Activated CD4-positive, alpha-beta T cell treated with anti-CD3 and anti-CD28 coated beads, Interleukin-2, amount 10 ng/mL, durations not matched to agents 7 days and 5 days (primary cell): Measurements from ENCODE around the gene PRX. TPM values are rescaled to one million over a fixed set of nuclear protein-coding genes. Genes with fewer than 3 reads are reported as not detected.

ENCODE experiments used
- CTCF ChIA-PET: fragments of 350-600 bp; sonication (Branson Sonifier 250); formaldehyde crosslinking; loops from one replicate; lab custom pipeline; 2021; ENCODE audit warnings: antibody characterized with exemption; lab: Charles Lee
- POLR2A ChIA-PET: fragments of 350-600 bp; sonication (Branson Sonifier 250); formaldehyde crosslinking; loops from one replicate; lab custom pipeline; 2021; ENCODE audit warnings: antibody characterized with exemption; lab: Charles Lee
- DNase-seq: peaks from one replicate; pipeline ENCODE4 v3.0.0-alpha.2; 2020
- H3K27ac Mint-ChIP-seq: one replicate; pipeline ENCODE4 v1.8.0; 2021; ENCODE audit warnings: mild to moderate bottlenecking, moderate library complexity, mixed read lengths
- H3K27me3 Mint-ChIP-seq: one replicate; pipeline ENCODE4 v1.8.0; 2021; ENCODE audit warnings: mixed read lengths
- H3K36me3 Mint-ChIP-seq: one replicate; pipeline ENCODE4 v1.8.0; 2021; ENCODE audit warnings: low read depth, mixed read lengths
- H3K4me1 Mint-ChIP-seq: one replicate; pipeline ENCODE4 v1.8.0; 2021; ENCODE audit warnings: mixed read lengths
- H3K4me3 Mint-ChIP-seq: one replicate; pipeline ENCODE4 v1.8.0; 2021; ENCODE audit warnings: mild to moderate bottlenecking, moderate library complexity, mixed read lengths
- H3K9me3 Mint-ChIP-seq: one replicate; pipeline ENCODE4 v1.8.0; 2021; ENCODE audit warnings: mixed read lengths
- total RNA-seq, 2 experiments: library from RNA; stranded (reverse); gene quantifications; one replicate each; pipeline ENCODE4 v1.2.3, GENCODE V29; 2021

Gene PRX
- total RNA-seq, 2 experiments from 2014 or later, result 0.75 to 0.94 TPM

- H3K36me3 Mint-ChIP-seq, result no peaks in the 10 kb centered on the region
- no peaks in the 10 kb centered on the region for H3K9me3 Mint-ChIP-seq
- peaks cover 2% of the 10 kb centered on the region for H3K27me3 Mint-ChIP-seq
- DNase-seq, result no peak
- no peak within 1 kb of the TSS for H3K4me3 Mint-ChIP-seq
- H3K4me1 Mint-ChIP-seq, result no peaks in the 10 kb centered on the region
- H3K27ac Mint-ChIP-seq, result no peak within 1 kb of the TSS
- POLR2A ChIA-PET, result no interaction called here
- CTCF ChIA-PET, result interaction anchor here (0.6 kb wide), 1 partner anchor 22 kb away, joined by 3 read pairs; no protein-coding TSS in a partner anchor
Observed at GRCh38 chr19:40390084-40390742, 23.0 kb downstream of the PRX start, which contains the start of gene HIPK4. Gene HIPK4, minus strand, starts transcription at chr19:40390181. Its CDS starts 279 bp downstream, at chr19:40389902.

DNA sequence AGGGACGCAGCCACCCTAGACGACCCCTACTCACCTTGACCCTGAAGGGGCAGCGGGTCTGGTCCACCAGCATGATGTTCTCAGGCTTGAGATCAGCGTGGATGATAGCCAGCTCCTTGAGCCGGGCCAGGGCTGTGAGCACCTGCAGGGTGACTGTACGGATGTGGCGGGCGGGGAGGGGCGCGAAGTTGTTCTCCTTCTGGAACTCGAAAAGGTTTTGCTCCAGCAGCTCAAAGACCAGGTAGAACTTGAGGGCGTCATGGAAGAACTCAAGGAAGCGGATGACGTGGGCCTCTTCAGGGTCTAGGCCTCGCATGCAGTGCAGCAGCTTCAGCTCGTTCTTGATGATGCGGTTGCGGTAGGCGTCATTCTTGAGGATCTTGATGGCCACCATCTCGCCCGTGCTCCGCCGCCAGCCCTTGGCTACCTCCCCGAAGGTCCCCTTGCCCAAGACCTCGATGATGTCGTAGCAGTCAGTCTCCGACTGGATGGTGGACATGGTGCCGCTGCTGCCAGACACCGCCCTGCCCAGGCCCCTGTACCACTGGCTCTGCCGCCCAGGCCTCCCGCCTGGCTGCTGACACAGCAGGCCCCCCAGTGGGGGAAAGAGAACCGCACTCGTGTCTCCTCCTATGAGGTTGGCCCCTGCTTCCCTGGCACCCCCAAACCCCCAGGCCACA is 23.6 kb downstream of the PRX start:
- H3K4me1 Mint-ChIP-seq, result no peaks in the 10 kb centered on the region
- H3K27me3 Mint-ChIP-seq, result peaks cover 2% of the 10 kb centered on the region
- CTCF ChIA-PET, result interaction anchor here (0.6 to 0.7 kb wide), 2 partner anchors 22 to 160 kb away, joined by 3 to 5 read pairs; no protein-coding TSS in a partner anchor

GRCh38 chr19:40388481-40388880 is 24.7 kb downstream of the PRX start:
- Mint-ChIP-seq H3K36me3 (no peaks in the 10 kb centered on the region), H3K4me3 (no peak overlapping the region), H3K27me3 (peaks cover 2% of the 10 kb centered on the region), H3K9me3 (no peaks in the 10 kb centered on the region), H3K4me1 (no peaks in the 10 kb centered on the region), H3K27ac (no peak overlapping the region)
- DNase-seq, result no peak
- ChIA-PET CTCF (no interaction called here), POLR2A (no interaction called here)

More for the DNA sequence above, 23.6 kb downstream of the PRX start:
- DNase-seq, result no peak
- H3K4me3 Mint-ChIP-seq, result no peak overlapping the region
- no peaks in the 10 kb centered on the region for H3K9me3 Mint-ChIP-seq
- no peaks in the 10 kb centered on the region for H3K36me3 Mint-ChIP-seq
- POLR2A ChIA-PET, result no interaction called here
- H3K27ac Mint-ChIP-seq, result no peak overlapping the region

- Mint-ChIP-seq H3K27me3 (peaks cover 2% of the 10 kb centered on the region), H3K36me3 (no peaks in the 10 kb centered on the region), H3K4me3 (no peak overlapping the region), H3K27ac (no peak overlapping the region), H3K4me1 (no peaks in the 10 kb centered on the region), H3K9me3 (no peaks in the 10 kb centered on the region)
- ChIA-PET CTCF (interaction anchor here (0.6 kb wide), 1 partner anchor 60 kb away, joined by 4 read pairs; no protein-coding TSS in a partner anchor), POLR2A (interaction anchor here (0.6 kb wide), 1 partner anchor 26 kb away, joined by 5 read pairs; the partner anchor contains the start of gene PRX)
- DNase-seq, result no peak
Observed at GRCh38 chr19:40387155-40387554, 26.0 kb downstream of the PRX start.

DNA sequence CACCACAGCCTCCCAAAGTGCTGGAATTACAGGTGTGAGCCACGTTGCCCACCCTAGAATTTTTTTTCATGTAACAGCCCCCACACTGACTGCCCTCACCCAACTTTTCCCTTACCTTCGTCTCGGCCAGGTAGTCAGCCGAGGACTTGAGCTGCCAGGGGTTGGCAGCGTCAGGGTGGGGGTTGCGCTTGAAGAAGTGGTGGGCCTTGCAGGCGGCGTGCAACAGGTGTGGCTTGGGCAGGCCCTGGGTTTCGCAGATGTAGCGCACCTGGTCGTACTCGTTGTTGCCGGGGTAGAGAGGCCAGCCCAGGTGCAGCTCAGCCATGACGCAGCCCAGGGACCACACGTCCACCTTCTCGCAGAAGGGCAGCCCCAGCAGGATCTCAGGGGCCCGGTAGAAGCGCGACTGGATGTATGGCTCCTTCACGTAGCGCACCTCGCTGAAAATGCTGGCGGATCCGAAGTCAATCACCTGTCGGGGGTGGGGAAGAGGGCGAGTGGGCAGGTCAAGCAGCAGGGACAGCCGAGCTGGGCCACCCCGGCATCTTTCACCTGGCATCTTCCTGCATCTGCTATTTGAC is 29.4 kb downstream of the PRX start:
- POLR2A ChIA-PET, result no interaction called here
- H3K27me3 Mint-ChIP-seq, result peaks cover 2% of the 10 kb centered on the region
- no peaks in the 10 kb centered on the region for H3K4me1 Mint-ChIP-seq
- no peak overlapping the region for H3K27ac Mint-ChIP-seq
- DNase-seq, result no peak
- H3K9me3 Mint-ChIP-seq, result no peaks in the 10 kb centered on the region
- CTCF ChIA-PET, result interaction anchor here (1.1 kb wide), 1 partner anchor 207 kb away, joined by 4 read pairs; no protein-coding TSS in a partner anchor
- H3K36me3 Mint-ChIP-seq, result no peaks in the 10 kb centered on the region
- H3K4me3 Mint-ChIP-seq, result no peak overlapping the region

GRCh38 chr19:40381321-40381720 is 31.9 kb downstream of the PRX start:
- H3K27ac Mint-ChIP-seq, result no peak overlapping the region
- CTCF ChIA-PET, result interaction anchor here (2.0 kb wide), 1 partner anchor 9 kb away, joined by 4 read pairs; no protein-coding TSS in a partner anchor
- no peak overlapping the region for H3K4me3 Mint-ChIP-seq
- no peaks in the 10 kb centered on the region for H3K36me3 Mint-ChIP-seq
- H3K4me1 Mint-ChIP-seq, result no peaks in the 10 kb centered on the region
- H3K27me3 Mint-ChIP-seq, result peaks cover 2% of the 10 kb centered on the region
- no peak for DNase-seq
- POLR2A ChIA-PET, result no interaction called here
- no peaks in the 10 kb centered on the region for H3K9me3 Mint-ChIP-seq

- POLR2A ChIA-PET, result no interaction called here
- no peak overlapping the region for H3K4me3 Mint-ChIP-seq
Observed at GRCh38 chr19:40380199-40381037, 32.8 kb downstream of the PRX start.

GRCh38 chr19:40379446-40380198 is 33.6 kb downstream of the PRX start:
- Mint-ChIP-seq H3K9me3 (no peaks in the 10 kb centered on the region), H3K27ac (no peak overlapping the region), H3K27me3 (no peaks in the 10 kb centered on the region), H3K4me3 (no peak overlapping the region), H3K36me3 (peaks cover 4% of the 10 kb centered on the region), H3K4me1 (peaks cover 6% of the 10 kb centered on the region)
- ChIA-PET POLR2A (no interaction called here), CTCF (no interaction called here)
- DNase-seq, result no peak

More at GRCh38 chr19:40380199-40381037, 32.8 kb downstream of the PRX start:
- Mint-ChIP-seq H3K36me3 (no peaks in the 10 kb centered on the region), H3K27me3 (peaks cover 2% of the 10 kb centered on the region), H3K27ac (no peak overlapping the region), H3K4me1 (no peaks in the 10 kb centered on the region), H3K9me3 (no peaks in the 10 kb centered on the region)
- DNase-seq, result no peak
- CTCF ChIA-PET, result no interaction called here

DNA sequence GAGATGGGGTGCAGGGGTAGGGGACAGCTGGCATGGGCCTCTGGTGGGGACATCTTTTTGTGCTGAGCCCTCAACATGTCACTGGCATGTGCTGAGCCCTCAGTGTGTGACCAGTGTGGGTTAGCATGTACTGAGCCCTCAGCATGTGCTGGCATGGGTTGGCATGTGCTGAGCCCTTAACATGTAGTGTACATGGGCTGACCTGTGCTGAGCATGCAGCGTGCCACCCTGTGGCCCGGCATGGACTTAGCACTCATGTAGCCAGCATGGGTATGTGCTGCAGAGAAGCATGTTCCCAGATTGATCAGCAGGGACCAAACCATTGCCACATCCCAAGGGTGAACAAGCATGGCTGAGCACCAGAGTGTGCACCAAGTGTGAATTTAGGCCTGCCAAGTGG is 34.7 kb downstream of the PRX start:
- ChIA-PET CTCF (interaction anchor here (0.6 kb wide), 1 partner anchor 1790 kb away, joined by 5 read pairs; no protein-coding TSS in a partner anchor), POLR2A (no interaction called here)
- DNase-seq, result no peak
- peaks cover 8% of the 10 kb centered on the region for H3K36me3 Mint-ChIP-seq
- peaks cover 14% of the 10 kb centered on the region for H3K4me1 Mint-ChIP-seq
- H3K9me3 Mint-ChIP-seq, result no peaks in the 10 kb centered on the region
- H3K4me3 Mint-ChIP-seq, result no peak overlapping the region
- no peaks in the 10 kb centered on the region for H3K27me3 Mint-ChIP-seq
- H3K27ac Mint-ChIP-seq, result no peak overlapping the region

DNA sequence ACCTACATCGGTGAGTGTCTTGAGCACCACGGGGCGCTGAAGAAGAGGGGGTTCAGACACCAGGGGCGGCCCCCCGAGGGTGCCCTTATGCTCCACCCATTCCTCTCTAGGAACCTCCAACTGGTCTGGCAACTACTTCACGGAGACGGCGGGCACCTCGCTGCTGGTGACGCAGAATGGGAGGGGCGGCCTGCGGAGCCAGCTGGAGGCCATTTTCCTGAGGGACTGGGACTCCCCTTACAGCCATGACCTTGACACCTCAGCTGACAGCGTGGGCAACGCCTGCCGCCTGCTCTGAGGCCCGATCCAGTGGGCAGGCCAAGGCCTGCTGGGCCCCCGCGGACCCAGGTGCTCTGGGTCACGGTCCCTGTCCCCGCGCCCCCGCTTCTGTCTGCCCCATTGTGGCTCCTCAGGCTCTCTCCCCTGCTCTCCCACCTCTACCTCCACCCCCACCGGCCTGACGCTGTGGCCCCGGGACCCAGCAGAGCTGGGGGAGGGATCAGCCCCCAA is 35.2 kb downstream of the PRX start:
- H3K4me3 Mint-ChIP-seq, result no peak overlapping the region
- DNase-seq, result no peak
- ChIA-PET POLR2A (no interaction called here), CTCF (no interaction called here)
- H3K36me3 Mint-ChIP-seq, result peaks cover 8% of the 10 kb centered on the region
- H3K27ac Mint-ChIP-seq, result no peak overlapping the region
- no peaks in the 10 kb centered on the region for H3K27me3 Mint-ChIP-seq
- no peaks in the 10 kb centered on the region for H3K9me3 Mint-ChIP-seq
- H3K4me1 Mint-ChIP-seq, result peaks cover 14% of the 10 kb centered on the region

DNA sequence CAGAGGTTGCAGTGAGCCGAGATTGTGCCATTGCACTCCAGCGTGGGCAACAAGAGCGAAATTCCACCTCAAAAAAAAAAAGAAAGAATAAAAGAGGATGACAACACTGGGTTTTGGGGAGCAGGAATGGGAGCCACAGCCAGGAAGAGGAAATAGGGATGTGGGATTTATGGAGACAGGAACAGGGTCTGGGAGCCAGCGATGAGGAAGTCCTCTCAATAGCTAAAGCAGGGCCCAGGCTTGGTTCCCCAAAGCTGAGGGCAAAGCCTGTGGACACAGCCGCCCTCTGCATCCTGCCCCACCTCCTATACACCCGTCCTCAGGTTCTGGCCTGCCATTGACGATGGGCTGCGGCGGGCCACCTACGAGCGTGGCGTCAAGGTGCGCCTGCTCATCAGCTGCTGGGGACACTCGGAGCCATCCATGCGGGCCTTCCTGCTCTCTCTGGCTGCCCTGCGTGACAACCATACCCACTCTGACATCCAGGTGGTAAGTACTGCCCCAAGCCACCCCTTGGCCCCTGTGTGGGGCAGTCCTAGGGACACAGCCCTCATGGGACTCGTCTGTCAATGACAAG is 36.8 kb downstream of the PRX start:
- Mint-ChIP-seq H3K36me3 (peaks cover 8% of the 10 kb centered on the region), H3K9me3 (no peaks in the 10 kb centered on the region), H3K27me3 (no peaks in the 10 kb centered on the region), H3K4me3 (no peak overlapping the region), H3K27ac (peak overlapping the region; percentile 62), H3K4me1 (peaks cover 14% of the 10 kb centered on the region)
- ChIA-PET CTCF (interaction anchor here (0.6 kb wide), 1 partner anchor 64 kb away, joined by 4 read pairs; no protein-coding TSS in a partner anchor), POLR2A (no interaction called here)
- no peak for DNase-seq
